ENCODE results near the gene MANEA.
"Not testable (repeated sequence)": the region's sequence is repeated elsewhere in the genome, so short reads cannot be mapped to it uniquely, and the experiment has no call there.

MANEA gene

GRCh38 chr6:95569560-95569959 is 7.8 kb upstream of the MANEA start:
- TF ChIP-seq CTCF (IDR thresholded peaks at IDR 0.05; ENCODE audit: insufficient read depth, low read depth, low read length, missing control alignments), result no peak
- DNase-seq (ENCODE audit: low read depth), result no peak
- H3K4me3 ChIP-seq (ENCODE audit: low read depth, low read length), result no peak overlapping the region

- H3K4me3 ChIP-seq (ENCODE audit: low read depth, low read length), result no peak overlapping the region
- DNase-seq (ENCODE audit: low read depth), result peak; percentile 16
- TF ChIP-seq CTCF (IDR thresholded peaks at IDR 0.05; ENCODE audit: insufficient read depth, low read depth, low read length, missing control alignments), result no peak
Observed at GRCh38 chr6:95572098-95572497, 5.2 kb upstream of the MANEA start.

- peak overlapping the region; percentile 97 for H3K4me3 ChIP-seq (ENCODE audit: low read depth, low read length)
- DNase-seq (ENCODE audit: low read depth), result no peak
- no peak for TF ChIP-seq CTCF (IDR thresholded peaks at IDR 0.05; ENCODE audit: insufficient read depth, low read depth, low read length, missing control alignments)
Observed at GRCh38 chr6:95574811-95575210, 2.5 kb upstream of the MANEA start.

- peak overlapping the region; percentile 97 for H3K4me3 ChIP-seq (ENCODE audit: low read depth, low read length)
- peak; percentile 32 for DNase-seq (ENCODE audit: low read depth)
- no peak for TF ChIP-seq CTCF (IDR thresholded peaks at IDR 0.05; ENCODE audit: insufficient read depth, low read depth, low read length, missing control alignments)
Observed at GRCh38 chr6:95576218-95576997, 927 bp upstream of the MANEA start.

- TF ChIP-seq CTCF (IDR thresholded peaks at IDR 0.05; ENCODE audit: insufficient read depth, low read depth, low read length, missing control alignments), result no peak
- peak overlapping the region; percentile 97 for H3K4me3 ChIP-seq (ENCODE audit: low read depth, low read length)
- no peak for DNase-seq (ENCODE audit: low read depth)
Observed at GRCh38 chr6:95576998-95577303, 384 bp upstream of the MANEA start.

GRCh38 chr6:95578106-95578410 is 723 bp downstream of the MANEA start:
- peak overlapping the region; percentile 97 for H3K4me3 ChIP-seq (ENCODE audit: low read depth, low read length)
- peak; percentile 39 for DNase-seq (ENCODE audit: low read depth)
- TF ChIP-seq CTCF (IDR thresholded peaks at IDR 0.05; ENCODE audit: insufficient read depth, low read depth, low read length, missing control alignments), result no peak

GRCh38 chr6:95581073-95581472 is 3.7 kb downstream of the MANEA start:
- no peak for DNase-seq (ENCODE audit: low read depth)
- H3K4me3 ChIP-seq (ENCODE audit: low read depth, low read length), result no peak overlapping the region
- no peak for TF ChIP-seq CTCF (IDR thresholded peaks at IDR 0.05; ENCODE audit: insufficient read depth, low read depth, low read length, missing control alignments)

GRCh38 chr6:95584226-95584625 is 6.9 kb downstream of the MANEA start:
- not testable (repeated sequence) for DNase-seq (ENCODE audit: low read depth); H3K4me3 ChIP-seq (ENCODE audit: low read depth, low read length)

Data from GM12865 (cell line).